GM21526 (cell line): Measurements from ENCODE around the gene GTPBP4.
"Not testable (repeated sequence)": the region's sequence is repeated elsewhere in the genome, so short reads cannot be mapped to it uniquely, and the experiment has no call there.

Source experiments
- ATAC-seq: cut with Tn5 transposase; IDR thresholded peaks from one replicate; pipeline ENCODE4 v1.9.1; 2021; ENCODE audit warnings: moderate library complexity; ENCODE audit not compliant: unreplicated experiment, low FRiP score

GTPBP4 gene

GRCh38 chr10:1022413-1022812 lies 34.2 kb downstream of the GTPBP4 start:
- ATAC-seq: no peak

- ATAC-seq: no peak
Observed at GRCh38 chr10:1024103-1024502, 35.9 kb downstream of the GTPBP4 start.

GRCh38 chr10:1025683-1026082 lies 37.4 kb downstream of the GTPBP4 start, which contains the start of gene IDI2:
Gene IDI2 (minus strand): TSS chr10:1025859. CDS start chr10:1024723, 1,136 bp downstream.
- ATAC-seq: no peak

- ATAC-seq: no peak
Observed at GRCh38 chr10:1026578-1026977, 38.3 kb downstream of the GTPBP4 start.

GRCh38 chr10:1029838-1030237 lies 41.6 kb downstream of the GTPBP4 start:
- no peak for ATAC-seq

GRCh38 chr10:1033601-1034000 lies 45.4 kb downstream of the GTPBP4 start:
- ATAC-seq: no peak

GRCh38 chr10:1034758-1035157 lies 46.5 kb downstream of the GTPBP4 start:
- no peak for ATAC-seq

- ATAC-seq: no peak
Observed at GRCh38 chr10:1035201-1035600, 47.0 kb downstream of the GTPBP4 start.

- ATAC-seq: peak; percentile 69
Observed at GRCh38 chr10:1036341-1036791, 48.1 kb downstream of the GTPBP4 start.

GRCh38 chr10:1037098-1037497 lies 48.9 kb downstream of the GTPBP4 start:
- ATAC-seq: no peak

GRCh38 chr10:1038769-1039168 lies 50.5 kb downstream of the GTPBP4 start:
- not testable (repeated sequence) for ATAC-seq

GRCh38 chr10:1040133-1040532 lies 51.9 kb downstream of the GTPBP4 start:
- ATAC-seq: no peak

- ATAC-seq: no peak
Observed at GRCh38 chr10:1041514-1041913, 53.3 kb downstream of the GTPBP4 start.

- peak; percentile 37 for ATAC-seq
Observed at GRCh38 chr10:1043532-1043995, 55.3 kb downstream of the GTPBP4 start.

- ATAC-seq: no peak
Observed at GRCh38 chr10:1044146-1044545, 55.9 kb downstream of the GTPBP4 start.

GRCh38 chr10:1044964-1045363 lies 56.7 kb downstream of the GTPBP4 start:
- no peak for ATAC-seq

- ATAC-seq: no peak
Observed at GRCh38 chr10:1045415-1045814, 57.2 kb downstream of the GTPBP4 start.

GRCh38 chr10:1047937-1048336 lies 59.7 kb downstream of the GTPBP4 start:
- ATAC-seq: no peak

GRCh38 chr10:1048349-1048731 lies 60.1 kb downstream of the GTPBP4 start:
- no peak for ATAC-seq

- ATAC-seq: peak; percentile 82
Observed at GRCh38 chr10:1048732-1049424, 60.6 kb downstream of the GTPBP4 start, which contains the start of gene IDI1. Gene IDI1 (minus strand): TSS chr10:1049119. CDS start chr10:1049003, 116 bp downstream.

- ATAC-seq: no peak
Observed at GRCh38 chr10:1049425-1049958, 61.3 kb downstream of the GTPBP4 start.

- no peak for ATAC-seq
Observed at GRCh38 chr10:1050145-1050544, 61.9 kb downstream of the GTPBP4 start.
